ENCODE measurements around the gene LAMA5. TPM values are rescaled to one million over a fixed set of nuclear protein-coding genes. Genes with fewer than 3 reads are reported as not detected.

Gene LAMA5
- polyA plus RNA-seq, 1 donor (not counting 4 experiments of a cell fraction or from before 2014, with no cell fraction given) = 8.7 TPM

GRCh38 chr20:62387219-62387913, 20.3 kb upstream of the LAMA5 start:
- TF ChIP-seq CTCF (optimal IDR thresholded peaks at IDR 0.05 in 1 of 3, IDR thresholded peaks at IDR 0.05 in 1 of 3, conservative IDR thresholded peaks at IDR 0.05 in 1 of 3; ENCODE audit: extremely low read depth in 1 of 3, insufficient read depth in 2 of 3, low read length in 3 of 3) (no peak), EZH2 (IDR thresholded peaks at IDR 0.05; ENCODE audit: low read length) (no peak)
- Histone ChIP-seq H3K4me1 (ENCODE audit: control insufficient read depth, extremely low read depth, insufficient read depth, low read length) (peaks cover 18% of the 10 kb centered on the region), H3K9me3 (ENCODE audit: control insufficient read depth, low read depth, low read length) (no peaks in the 10 kb centered on the region), H3K4me2 (ENCODE audit: control insufficient read depth, extremely low read depth, insufficient read depth, low read depth, low read length) (peak overlapping the region; percentile 72), H3K9ac (ENCODE audit: control insufficient read depth, extremely low read depth, insufficient read depth, low read length) (peak overlapping the region; percentile 93), H3K4me3 (ENCODE audit: control insufficient read depth in 2 of 3, extremely low read depth in 1 of 3, insufficient read depth in 2 of 3, low read depth in 1 of 3, low read length in 3 of 3) (peak overlapping the region; percentile 89 to 99 (median 90)), H3K79me2 (ENCODE audit: control insufficient read depth, insufficient read depth, low read length) (peaks cover 59% of the 10 kb centered on the region), H3K36me3 (ENCODE audit: control insufficient read depth in 2 of 2, extremely low read depth in 1 of 2, insufficient read depth in 2 of 2, low read length in 2 of 2) (peaks cover 21 to 27% of the 10 kb centered on the region in 2 experiments), H2AFZ (ENCODE audit: control insufficient read depth, low read length) (peak overlapping the region; percentile 33), H3K27ac (ENCODE audit: control insufficient read depth, insufficient read depth, low read length) (peak overlapping the region; percentile 71), H3K27me3 (ENCODE audit: control insufficient read depth, extremely low read depth, insufficient read depth, low read length) (no peaks in the 10 kb centered on the region), H3K9me1 (ENCODE audit: control insufficient read depth, extremely low read depth, insufficient read depth, low read length) (no peaks in the 10 kb centered on the region), H4K20me1 (ENCODE audit: control insufficient read depth, extremely low read depth, insufficient read depth, low read length) (peaks cover 10% of the 10 kb centered on the region)
- dilution Hi-C loops (cut with MboI; ENCODE audit: extremely low pct_ligation_motif_present, low sequenced_read_pairs) = no loop called here
- FAIRE-seq = no peak
- no peak for DNase-seq (ENCODE audit: low read depth, low spot score)

GRCh38 chr20:62386383-62387218, 19.5 kb upstream of the LAMA5 start, which contains the start of gene RPS21:
Gene RPS21 (plus strand): TSS chr20:62387103. CDS start chr20:62387339, 236 bp downstream.
- peaks cover 59% of the 10 kb centered on the region for H3K79me2 ChIP-seq (ENCODE audit: control insufficient read depth, insufficient read depth, low read length)
- FAIRE-seq (no peak), DNase-seq (ENCODE audit: low read depth, low spot score) (no peak)
- no peaks in the 10 kb centered on the region for H3K9me3 ChIP-seq (ENCODE audit: control insufficient read depth, low read depth, low read length)
- H3K27me3 ChIP-seq (ENCODE audit: control insufficient read depth, extremely low read depth, insufficient read depth, low read length) = no peaks in the 10 kb centered on the region
- H3K36me3 ChIP-seq (ENCODE audit: control insufficient read depth in 2 of 2, extremely low read depth in 1 of 2, insufficient read depth in 2 of 2, low read length in 2 of 2) = peaks cover 28 to 29% of the 10 kb centered on the region in 2 experiments
- H3K4me1 ChIP-seq (ENCODE audit: control insufficient read depth, extremely low read depth, insufficient read depth, low read length) = peaks cover 21% of the 10 kb centered on the region
- dilution Hi-C loops (cut with MboI; ENCODE audit: extremely low pct_ligation_motif_present, low sequenced_read_pairs) = no loop called here
- peak within 1 kb of the TSS; percentile 62 for H2AFZ ChIP-seq (ENCODE audit: control insufficient read depth, low read length)
- peak within 1 kb of the TSS; percentile 99 for H3K4me2 ChIP-seq (ENCODE audit: control insufficient read depth, extremely low read depth, insufficient read depth, low read depth, low read length)
- H3K27ac ChIP-seq (ENCODE audit: control insufficient read depth, insufficient read depth, low read length) = peak within 1 kb of the TSS; percentile 86
- H4K20me1 ChIP-seq (ENCODE audit: control insufficient read depth, extremely low read depth, insufficient read depth, low read length) = peaks cover 10% of the 10 kb centered on the region
- no peaks in the 10 kb centered on the region for H3K9me1 ChIP-seq (ENCODE audit: control insufficient read depth, extremely low read depth, insufficient read depth, low read length)
- H3K9ac ChIP-seq (ENCODE audit: control insufficient read depth, extremely low read depth, insufficient read depth, low read length) = peak within 1 kb of the TSS; percentile 93
- TF ChIP-seq EZH2 (IDR thresholded peaks at IDR 0.05; ENCODE audit: low read length) = no peak
- TF ChIP-seq CTCF (optimal IDR thresholded peaks at IDR 0.05 in 1 of 3, IDR thresholded peaks at IDR 0.05 in 1 of 3, conservative IDR thresholded peaks at IDR 0.05 in 1 of 3; ENCODE audit: extremely low read depth in 1 of 3, insufficient read depth in 2 of 3, low read length in 3 of 3) = no peak
- H3K4me3 ChIP-seq (ENCODE audit: control insufficient read depth in 2 of 3, extremely low read depth in 1 of 3, insufficient read depth in 2 of 3, low read depth in 1 of 3, low read length in 3 of 3) = peak within 1 kb of the TSS; percentile 89 to 99 (median 90)

Measured in keratinocyte (primary cell).